Measurements from ENCODE around the gene SBNO1.

- no peak for TF ChIP-seq POLR2A (IDR thresholded peaks at IDR 0.05)
- TF ChIP-seq CTCF (IDR thresholded peaks at IDR 0.05) = no peak
Measured at GRCh38 chr12:123390498-123391426, 26.1 kb upstream of the SBNO1 start.
